A549 (cell line): ENCODE measurements around the gene SMCR8. TPM values are rescaled to one million over a fixed set of nuclear protein-coding genes. Genes with fewer than 3 reads are reported as not detected.

Experiments
- ATAC-seq, 2 experiments: fragments of 200-7000 bp in 1 of 2; fragments of >200 bp in 1 of 2; cut with Nextera tagmentation in 1 of 2; cut with Tn5 transposase in 1 of 2; 3 replicates each; pipeline versions ENCODE4 v1.8.0 to v1.9.1; 2018 to 2020; ENCODE audit warnings: mild to moderate bottlenecking in 1 of 2, moderate library complexity in 1 of 2
- CTCF ChIA-PET: fragments of 300-600 bp; sonication (Branson Sonifier 250); formaldehyde crosslinking; extraction: SDS; loops from one replicate; lab custom pipeline; 2021; ENCODE audit warnings: antibody characterized with exemption, inconsistent platforms; lab: Yijun Ruan, JAX
- POLR2A ChIA-PET: fragments of 350-600 bp; formaldehyde crosslinking; extraction: SDS; loops from one replicate; lab custom pipeline; 2021; ENCODE audit warnings: antibody characterized with exemption, inconsistent platforms; lab: Yijun Ruan, JAX
- DNase-seq, 2 experiments: peaks; one replicate each; pipeline versions ENCODE4 v3.0.0 to v3.0.0-alpha.2; 2011 to 2016; ENCODE audit warnings: low read depth in 1 of 2, low spot score in 1 of 2
- FAIRE-seq: peaks from 2 replicates; lab custom pipeline; 2011; peaks lifted over from hg19 to GRCh38; lab: Jason Lieb, UNC
- H3K27ac ChIP-seq, 2 experiments: fragments of >200 bp; sonication (Bioruptor Twin); formaldehyde crosslinking; 3 replicates each; pipeline ENCODE4 v1.5.1; 2016 to 2017
- H3K4me1 ChIP-seq: fragments of >200 bp; sonication (Bioruptor Twin); formaldehyde crosslinking; 3 replicates; pipeline ENCODE4 v1.6.1; 2016
- H3K4me2 ChIP-seq: fragments of >200 bp; sonication (Bioruptor Twin); formaldehyde crosslinking; 3 replicates; pipeline ENCODE4 v1.6.1; 2016
- H3K4me3 ChIP-seq: fragments of >200 bp; sonication (Bioruptor Twin); formaldehyde crosslinking; 3 replicates; pipeline ENCODE4 v1.5.1; 2016
- H3K9me3 ChIP-seq: fragments of >200 bp; sonication (Bioruptor Twin); formaldehyde crosslinking; 3 replicates; pipeline ENCODE4 v1.6.1; 2016
- BHLHE40 ChIP-seq: IDR thresholded peaks from 2 replicates; pipeline ENCODE4 v1.6.1; 2012; ENCODE audit warnings: low read depth, low read length, inconsistent platforms
- CBX8 ChIP-seq: fragments of 200-600 bp; sonication (generic); IDR thresholded peaks from 2 replicates; pipeline ENCODE4 v1.6.1; 2016
- CEBPB ChIP-seq, 2 experiments: fragments of >200 bp in 1 of 2; sonication (Bioruptor Twin) in 1 of 2; formaldehyde crosslinking in 1 of 2; IDR thresholded peaks; 2 replicates each; pipeline ENCODE4 v1.6.1; 2012 to 2016
- CHD2 ChIP-seq: fragments of 150-350 bp; IDR thresholded peaks from 2 replicates; pipeline ENCODE4 v1.6.1; 2014; ENCODE audit warnings: low read length; ENCODE audit not compliant: partially characterized antibody
- FOSL2 ChIP-seq, 2 experiments: fragments of 450-650 bp in 1 of 2; fragments of >200 bp in 1 of 2; sonication (Bioruptor Twin) in 1 of 2; formaldehyde crosslinking; IDR thresholded peaks; 2 replicates each; pipeline versions ENCODE4 v1.5.0 to v1.6.1; 2016 to 2020; ENCODE audit warnings: mild to moderate bottlenecking in 1 of 2, moderate library complexity in 1 of 2
- HDAC2 ChIP-seq: fragments of 200-600 bp; sonication (generic); IDR thresholded peaks from 2 replicates; pipeline ENCODE4 v1.6.1; 2016
- HOXB13 ChIP-seq: fragments of 250-450 bp; sonication (Bioruptor Pico); IDR thresholded peaks from 2 replicates; pipeline ENCODE4 v1.5.0; 2020; ENCODE audit warnings: low read depth, mild to moderate bottlenecking, moderate library complexity
- JUN ChIP-seq, 2 experiments: fragments of >200 bp; sonication (Bioruptor Twin); formaldehyde crosslinking; IDR thresholded peaks; 2 replicates in 1 of 2; 3 replicates in 1 of 2; pipeline ENCODE4 v1.6.1; 2016 to 2017
- KDM5A ChIP-seq: fragments of 200-600 bp; sonication (generic); IDR thresholded peaks from 2 replicates; pipeline ENCODE4 v1.6.1; 2016; ENCODE audit warnings: antibody characterized with exemption, mild to moderate bottlenecking
- MYC ChIP-seq: IDR thresholded peaks from 2 replicates; pipeline ENCODE4 v1.6.1; 2012; ENCODE audit warnings: mild to moderate bottlenecking, inconsistent platforms, low read length, improper control_type of control experiment, borderline replicate concordance
- PHF8 ChIP-seq: fragments of 200-600 bp; sonication (generic); IDR thresholded peaks from 2 replicates; pipeline ENCODE4 v1.6.1; 2016; ENCODE audit warnings: low read depth, mild to moderate bottlenecking, antibody characterized with exemption, moderate library complexity, borderline replicate concordance
- POLR2A ChIP-seq: IDR thresholded peaks from 2 replicates; pipeline ENCODE4 v1.6.1; 2012; ENCODE audit warnings: mild to moderate bottlenecking, low read length
- RFX5 ChIP-seq: fragments of 450-650 bp; IDR thresholded peaks from 2 replicates; pipeline ENCODE4 v1.7.1; 2014; ENCODE audit warnings: antibody characterized with exemption, mild to moderate bottlenecking, moderate library complexity
- TFCP2L1 ChIP-seq: fragments of 250-450 bp; sonication (Bioruptor Pico); IDR thresholded peaks from 2 replicates; pipeline ENCODE4 v1.5.0; 2021; ENCODE audit warnings: mild to moderate bottlenecking
- TP53 ChIP-seq: fragments of 250-450 bp; sonication (Bioruptor Pico); IDR thresholded peaks from 2 replicates; pipeline ENCODE4 v1.5.0; 2021; ENCODE audit warnings: mild to moderate bottlenecking, moderate library complexity
- ZFP36 ChIP-seq: fragments of 450-650 bp; IDR thresholded peaks from 2 replicates; pipeline ENCODE4 v1.6.1; 2014; ENCODE audit warnings: borderline replicate concordance; ENCODE audit not compliant: partially characterized antibody
- ZSCAN20 ChIP-seq: fragments of 250-450 bp; sonication (Bioruptor Pico); IDR thresholded peaks from 2 replicates; pipeline ENCODE4 v1.8.0; 2022; ENCODE audit warnings: mild to moderate bottlenecking, moderate library complexity
- WGBS: methylation state at CpG from one replicate; pipeline ENCODE4 v1.1.6; 2017; ENCODE audit errors: missing lambda C conversion rate; 5-methylcytosine and 5-hydroxymethylcytosine counted together
- polyA minus RNA-seq: library from RNA; depleted of rRNA, polyadenylated mRNA; stranded (reverse); fragments of >200 nt; gene quantifications from 2 replicates; pipeline ENCODE4 v1.2.3, GENCODE V29; 2011; rRNA and poly(A)+ RNA removed
- polyA plus RNA-seq, 4 experiments: library from polyadenylated mRNA; depleted of rRNA in 3 of 4; stranded (reverse); fragments of >200 nt; fragmentation: RNase III in 1 of 4; extraction: RNeasy Plus Mini Kit Qiagen cat#74134 plus additional on column Dnase treatment in 1 of 4; gene quantifications; 2 replicates in 3 of 4; 3 replicates in 1 of 4; pipeline ENCODE4 v1.2.3, GENCODE V29; 2011 to 2017
- TF ChIP-seq, protein P1 (sequence below): IDR thresholded peaks from 2 replicates; pipeline ENCODE4 v1.6.1; 2012; ENCODE audit warnings: low read depth, borderline replicate concordance
- TF ChIP-seq, protein P2 (sequence below): fragments of 450-650 bp; IDR thresholded peaks from 2 replicates; pipeline ENCODE4 v1.6.1; 2014; ENCODE audit warnings: antibody characterized with exemption
- TF ChIP-seq, protein P3 (sequence below): fragments of >200 bp; sonication (Bioruptor Twin); formaldehyde crosslinking; IDR thresholded peaks from 3 replicates; pipeline ENCODE4 v1.6.1; 2016
- TF ChIP-seq, protein P4 (sequence below): IDR thresholded peaks from 2 replicates; pipeline ENCODE4 v1.6.1; 2012
- TF ChIP-seq, protein P5 (sequence below): fragments of >200 bp; sonication (Bioruptor Twin); formaldehyde crosslinking; IDR thresholded peaks from 3 replicates; pipeline ENCODE4 v1.5.1; 2016
- TF ChIP-seq, protein P6 (sequence below): fragments of 150-350 bp; IDR thresholded peaks from 2 replicates; pipeline ENCODE4 v1.6.1; 2014; ENCODE audit warnings: low read depth, mild to moderate bottlenecking, low read length

The SMCR8 gene, protein sequence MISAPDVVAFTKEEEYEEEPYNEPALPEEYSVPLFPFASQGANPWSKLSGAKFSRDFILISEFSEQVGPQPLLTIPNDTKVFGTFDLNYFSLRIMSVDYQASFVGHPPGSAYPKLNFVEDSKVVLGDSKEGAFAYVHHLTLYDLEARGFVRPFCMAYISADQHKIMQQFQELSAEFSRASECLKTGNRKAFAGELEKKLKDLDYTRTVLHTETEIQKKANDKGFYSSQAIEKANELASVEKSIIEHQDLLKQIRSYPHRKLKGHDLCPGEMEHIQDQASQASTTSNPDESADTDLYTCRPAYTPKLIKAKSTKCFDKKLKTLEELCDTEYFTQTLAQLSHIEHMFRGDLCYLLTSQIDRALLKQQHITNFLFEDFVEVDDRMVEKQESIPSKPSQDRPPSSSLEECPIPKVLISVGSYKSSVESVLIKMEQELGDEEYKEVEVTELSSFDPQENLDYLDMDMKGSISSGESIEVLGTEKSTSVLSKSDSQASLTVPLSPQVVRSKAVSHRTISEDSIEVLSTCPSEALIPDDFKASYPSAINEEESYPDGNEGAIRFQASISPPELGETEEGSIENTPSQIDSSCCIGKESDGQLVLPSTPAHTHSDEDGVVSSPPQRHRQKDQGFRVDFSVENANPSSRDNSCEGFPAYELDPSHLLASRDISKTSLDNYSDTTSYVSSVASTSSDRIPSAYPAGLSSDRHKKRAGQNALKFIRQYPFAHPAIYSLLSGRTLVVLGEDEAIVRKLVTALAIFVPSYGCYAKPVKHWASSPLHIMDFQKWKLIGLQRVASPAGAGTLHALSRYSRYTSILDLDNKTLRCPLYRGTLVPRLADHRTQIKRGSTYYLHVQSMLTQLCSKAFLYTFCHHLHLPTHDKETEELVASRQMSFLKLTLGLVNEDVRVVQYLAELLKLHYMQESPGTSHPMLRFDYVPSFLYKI
- polyA plus RNA-seq (2011; rRNA removed) (12.3 and 15.0 TPM in 2 replicates), polyA plus RNA-seq (2017; fragmentation: RNase III; extraction: RNeasy Plus Mini Kit Qiagen cat#74134 plus additional on column Dnase treatment) (14.3 to 15.8 TPM (median 15.1 TPM) in 3 replicates), polyA minus RNA-seq (20.8 TPM in 2 replicates)
- 6.5 and 8.8 TPM in 2 replicates for polyA plus RNA-seq (2012; cell fraction: cytosol; rRNA removed)
- polyA plus RNA-seq (2012; cell fraction: nucleus; rRNA removed): 11.3 and 11.6 TPM in 2 replicates

DNA sequence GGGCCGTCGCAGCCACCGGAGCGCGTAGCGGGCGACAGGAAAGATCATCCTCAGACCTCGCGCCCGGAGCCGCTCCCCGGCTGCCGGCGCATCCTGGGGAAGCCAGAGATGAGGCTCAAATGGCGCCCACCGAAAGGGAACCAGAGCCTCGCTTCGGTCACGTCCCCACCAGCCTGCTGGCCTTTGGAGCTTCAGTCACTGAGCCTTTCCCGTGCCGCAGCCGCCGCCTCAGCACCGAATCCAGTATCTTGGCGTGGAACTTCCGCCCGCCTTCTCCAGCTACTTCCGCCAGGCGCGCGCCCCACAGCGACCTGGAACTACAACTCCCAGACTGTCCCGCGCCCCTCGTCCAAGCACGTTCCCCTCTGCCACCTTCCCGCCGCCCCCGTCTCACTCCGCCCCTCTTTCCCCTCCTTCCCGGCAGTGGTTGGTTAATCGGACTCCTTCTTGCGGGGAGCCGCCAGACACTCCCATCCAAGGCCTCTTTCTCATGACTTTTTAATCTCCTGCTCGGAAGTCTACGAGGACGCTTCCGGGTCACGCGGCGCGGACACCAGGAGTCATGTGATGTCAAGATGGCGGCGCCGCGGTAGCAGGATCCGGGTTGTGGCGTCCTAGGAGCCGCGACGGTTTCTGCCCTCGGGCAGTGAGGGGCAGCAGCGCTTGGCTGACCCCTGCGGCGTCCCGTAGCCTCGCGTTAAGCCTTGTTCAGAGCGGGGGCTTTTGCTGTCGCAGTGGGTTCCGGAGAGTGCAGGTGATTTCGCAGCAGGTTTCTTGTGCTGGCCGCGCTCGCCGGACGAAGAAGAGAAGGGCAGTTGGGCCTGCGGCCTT lies at the start of gene SMCR8, which contains the start of gene TOP3A:
Gene SMCR8, plus strand, starts transcription at position 563 of the 831 bp plus-strand sequence. CDS start 497 bp downstream, outside the sequence.
Gene TOP3A, minus strand, starts transcription at position 264 of the 831 bp plus-strand sequence. Its CDS starts 216 bp downstream, at position 48.
- POLR2A ChIA-PET: interaction anchor here (0.7 to 1.6 kb wide), 6 partner anchors 8 to 132 kb away, joined by 3 to 5 read pairs (median 3); partner anchors contain the start of genes ALKBH5 and MIEF2

More for the DNA sequence above, at the start of gene SMCR8, which contains the start of gene TOP3A:
- DNase-seq: peak; percentile 88 to 99
- peak within 1 kb of the TSS; percentile 95 for H3K4me2 ChIP-seq
- CTCF ChIA-PET: interaction anchor here (0.7 to 0.9 kb wide), 2 partner anchors 94 to 97 kb away, joined by 3 read pairs; no protein-coding TSS in a partner anchor
- H3K4me3 ChIP-seq: peak within 1 kb of the TSS; percentile 82
- peak; percentile 95 to 96 for ATAC-seq
- under 1% methylated on average over 62 of the region's 78 CpGs for WGBS
- H3K27ac ChIP-seq: peak within 1 kb of the TSS; percentile 88 to 90
- FAIRE-seq: peak; percentile 83
- TF ChIP-seq POLR2A: peak; percentile 90
- no peak for TF ChIP-seq TP53 (CRISPR knock-in tag)
- TF ChIP-seq, protein P1, sequence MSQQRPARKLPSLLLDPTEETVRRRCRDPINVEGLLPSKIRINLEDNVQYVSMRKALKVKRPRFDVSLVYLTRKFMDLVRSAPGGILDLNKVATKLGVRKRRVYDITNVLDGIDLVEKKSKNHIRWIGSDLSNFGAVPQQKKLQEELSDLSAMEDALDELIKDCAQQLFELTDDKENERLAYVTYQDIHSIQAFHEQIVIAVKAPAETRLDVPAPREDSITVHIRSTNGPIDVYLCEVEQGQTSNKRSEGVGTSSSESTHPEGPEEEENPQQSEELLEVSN: peak; percentile 96
- TF ChIP-seq, protein P2, sequence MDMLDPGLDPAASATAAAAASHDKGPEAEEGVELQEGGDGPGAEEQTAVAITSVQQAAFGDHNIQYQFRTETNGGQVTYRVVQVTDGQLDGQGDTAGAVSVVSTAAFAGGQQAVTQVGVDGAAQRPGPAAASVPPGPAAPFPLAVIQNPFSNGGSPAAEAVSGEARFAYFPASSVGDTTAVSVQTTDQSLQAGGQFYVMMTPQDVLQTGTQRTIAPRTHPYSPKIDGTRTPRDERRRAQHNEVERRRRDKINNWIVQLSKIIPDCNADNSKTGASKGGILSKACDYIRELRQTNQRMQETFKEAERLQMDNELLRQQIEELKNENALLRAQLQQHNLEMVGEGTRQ: peak; percentile 99
- TF ChIP-seq, protein P3, sequence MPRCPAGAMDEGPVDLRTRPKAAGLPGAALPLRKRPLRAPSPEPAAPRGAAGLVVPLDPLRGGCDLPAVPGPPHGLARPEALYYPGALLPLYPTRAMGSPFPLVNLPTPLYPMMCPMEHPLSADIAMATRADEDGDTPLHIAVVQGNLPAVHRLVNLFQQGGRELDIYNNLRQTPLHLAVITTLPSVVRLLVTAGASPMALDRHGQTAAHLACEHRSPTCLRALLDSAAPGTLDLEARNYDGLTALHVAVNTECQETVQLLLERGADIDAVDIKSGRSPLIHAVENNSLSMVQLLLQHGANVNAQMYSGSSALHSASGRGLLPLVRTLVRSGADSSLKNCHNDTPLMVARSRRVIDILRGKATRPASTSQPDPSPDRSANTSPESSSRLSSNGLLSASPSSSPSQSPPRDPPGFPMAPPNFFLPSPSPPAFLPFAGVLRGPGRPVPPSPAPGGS: peak; percentile 64; the same call in 2 of the 3 replicates
- peak; percentile 100 for TF ChIP-seq HDAC2
- peak; percentile 40; the same call in 1 of the 2 replicates for TF ChIP-seq BHLHE40
- TF ChIP-seq KDM5A: peak; percentile 100
- no peak for TF ChIP-seq FOSL2 (IDR thresholded peaks at IDR 0.05)
- peak; percentile 9; the same call in 1 of the 2 replicates for TF ChIP-seq FOSL2 (CRISPR knock-in tag; IDR thresholded peaks at IDR 0.05)
- TF ChIP-seq, protein P4, sequence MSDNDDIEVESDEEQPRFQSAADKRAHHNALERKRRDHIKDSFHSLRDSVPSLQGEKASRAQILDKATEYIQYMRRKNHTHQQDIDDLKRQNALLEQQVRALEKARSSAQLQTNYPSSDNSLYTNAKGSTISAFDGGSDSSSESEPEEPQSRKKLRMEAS: peak; percentile 88
- TF ChIP-seq, protein P5, sequence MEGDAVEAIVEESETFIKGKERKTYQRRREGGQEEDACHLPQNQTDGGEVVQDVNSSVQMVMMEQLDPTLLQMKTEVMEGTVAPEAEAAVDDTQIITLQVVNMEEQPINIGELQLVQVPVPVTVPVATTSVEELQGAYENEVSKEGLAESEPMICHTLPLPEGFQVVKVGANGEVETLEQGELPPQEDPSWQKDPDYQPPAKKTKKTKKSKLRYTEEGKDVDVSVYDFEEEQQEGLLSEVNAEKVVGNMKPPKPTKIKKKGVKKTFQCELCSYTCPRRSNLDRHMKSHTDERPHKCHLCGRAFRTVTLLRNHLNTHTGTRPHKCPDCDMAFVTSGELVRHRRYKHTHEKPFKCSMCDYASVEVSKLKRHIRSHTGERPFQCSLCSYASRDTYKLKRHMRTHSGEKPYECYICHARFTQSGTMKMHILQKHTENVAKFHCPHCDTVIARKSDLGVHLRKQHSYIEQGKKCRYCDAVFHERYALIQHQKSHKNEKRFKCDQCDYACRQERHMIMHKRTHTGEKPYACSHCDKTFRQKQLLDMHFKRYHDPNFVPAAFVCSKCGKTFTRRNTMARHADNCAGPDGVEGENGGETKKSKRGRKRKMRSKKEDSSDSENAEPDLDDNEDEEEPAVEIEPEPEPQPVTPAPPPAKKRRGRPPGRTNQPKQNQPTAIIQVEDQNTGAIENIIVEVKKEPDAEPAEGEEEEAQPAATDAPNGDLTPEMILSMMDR: no peak
- TF ChIP-seq JUN (IDR thresholded peaks at IDR 0.05): peak; percentile 87 to 91; a peak in 4 of 5 replicates
- 0 out of 2 replicates have a peak, but pooled peaks have one; percentile 28 for TF ChIP-seq RFX5
- no peak for TF ChIP-seq ZSCAN20 (CRISPR knock-in tag)
- TF ChIP-seq CEBPB (IDR thresholded peaks at IDR 0.05): peak in 1 of 2 experiments; percentile 23; a peak in 1 of 4 replicates
- TF ChIP-seq PHF8: peak; percentile 84; the same call in 1 of the 2 replicates
- 0 out of 2 replicates have a peak, but pooled peaks have one; percentile 16 for TF ChIP-seq HOXB13 (CRISPR knock-in tag)
- peak; percentile 61; the same call in 1 of the 2 replicates for TF ChIP-seq TFCP2L1
- TF ChIP-seq, protein P6, sequence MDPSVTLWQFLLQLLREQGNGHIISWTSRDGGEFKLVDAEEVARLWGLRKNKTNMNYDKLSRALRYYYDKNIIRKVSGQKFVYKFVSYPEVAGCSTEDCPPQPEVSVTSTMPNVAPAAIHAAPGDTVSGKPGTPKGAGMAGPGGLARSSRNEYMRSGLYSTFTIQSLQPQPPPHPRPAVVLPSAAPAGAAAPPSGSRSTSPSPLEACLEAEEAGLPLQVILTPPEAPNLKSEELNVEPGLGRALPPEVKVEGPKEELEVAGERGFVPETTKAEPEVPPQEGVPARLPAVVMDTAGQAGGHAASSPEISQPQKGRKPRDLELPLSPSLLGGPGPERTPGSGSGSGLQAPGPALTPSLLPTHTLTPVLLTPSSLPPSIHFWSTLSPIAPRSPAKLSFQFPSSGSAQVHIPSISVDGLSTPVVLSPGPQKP: no peak
- TF ChIP-seq CHD2: no peak
- peak; percentile 77; the same call in 1 of the 2 replicates for TF ChIP-seq MYC
- no peak for TF ChIP-seq CBX8
- TF ChIP-seq ZFP36: no peak
- no peaks in the 10 kb centered on the region for H3K9me3 ChIP-seq
- peaks cover 39% of the 10 kb centered on the region; the same call in 2 of the 3 replicates for H3K4me1 ChIP-seq
